ENCODE data around the gene KCNMA1.

KCNMA1 gene

GRCh38 chr10:77548671-77549070 lies 88.9 kb downstream of the KCNMA1 start:
- DNase-seq (ENCODE audit: insufficient read length, low spot score) (no peak), FAIRE-seq (no peak)
- TF ChIP-seq CTCF (IDR thresholded peaks at IDR 0.05; ENCODE audit: insufficient read depth, missing control alignments): no peak

DNA sequence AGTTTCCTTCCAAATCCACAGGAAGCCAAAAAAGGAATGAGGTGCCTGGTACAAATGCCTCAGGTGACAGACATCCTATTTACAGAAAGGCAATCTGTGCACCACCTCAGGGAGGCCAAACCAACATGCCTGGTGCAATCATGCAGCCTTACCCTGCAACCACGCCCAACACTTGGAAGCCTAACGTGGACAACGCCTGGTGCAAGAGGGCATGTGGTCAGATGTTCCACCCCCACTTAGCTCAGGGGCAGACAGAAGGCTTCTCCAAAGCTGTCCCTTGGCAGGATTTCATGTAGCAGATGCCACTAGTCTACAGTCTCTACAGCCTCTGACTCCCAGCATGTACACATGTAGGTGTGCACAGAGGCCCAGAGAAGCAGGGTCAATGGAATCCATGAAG lies 89.5 kb downstream of the KCNMA1 start:
- no peak for TF ChIP-seq CTCF (IDR thresholded peaks at IDR 0.05; ENCODE audit: insufficient read depth, missing control alignments)
- FAIRE-seq (no peak), DNase-seq (ENCODE audit: insufficient read length, low spot score) (no peak)

- FAIRE-seq: no peak
- TF ChIP-seq CTCF (IDR thresholded peaks at IDR 0.05; ENCODE audit: insufficient read depth, missing control alignments): no peak
- DNase-seq (ENCODE audit: insufficient read length, low spot score): no peak
Observed at GRCh38 chr10:77547307-77548050, 90.1 kb downstream of the KCNMA1 start.

DNA sequence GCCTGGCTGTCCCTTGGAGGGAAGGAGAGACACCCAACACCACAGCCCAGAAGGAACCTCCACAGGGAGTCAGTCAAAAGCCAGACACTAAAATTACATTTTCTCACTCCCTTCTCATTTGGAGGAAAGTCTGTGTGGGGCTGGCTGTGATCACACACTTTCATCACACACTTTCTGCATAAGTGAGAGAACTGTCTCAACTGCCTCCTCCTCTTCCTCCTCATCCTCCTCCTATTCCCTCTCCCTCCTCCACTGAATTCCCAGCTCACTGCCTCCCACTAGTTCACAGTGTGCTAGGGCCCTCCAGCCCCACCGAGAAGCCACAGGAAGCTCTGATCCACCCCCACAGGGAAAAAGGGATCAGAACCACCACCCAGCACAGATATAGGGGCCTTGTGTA lies 91.6 kb downstream of the KCNMA1 start:
- DNase-seq (ENCODE audit: insufficient read length, low spot score): no peak
- no peak for FAIRE-seq
- no peak for TF ChIP-seq CTCF (IDR thresholded peaks at IDR 0.05; ENCODE audit: insufficient read depth, missing control alignments)

DNA sequence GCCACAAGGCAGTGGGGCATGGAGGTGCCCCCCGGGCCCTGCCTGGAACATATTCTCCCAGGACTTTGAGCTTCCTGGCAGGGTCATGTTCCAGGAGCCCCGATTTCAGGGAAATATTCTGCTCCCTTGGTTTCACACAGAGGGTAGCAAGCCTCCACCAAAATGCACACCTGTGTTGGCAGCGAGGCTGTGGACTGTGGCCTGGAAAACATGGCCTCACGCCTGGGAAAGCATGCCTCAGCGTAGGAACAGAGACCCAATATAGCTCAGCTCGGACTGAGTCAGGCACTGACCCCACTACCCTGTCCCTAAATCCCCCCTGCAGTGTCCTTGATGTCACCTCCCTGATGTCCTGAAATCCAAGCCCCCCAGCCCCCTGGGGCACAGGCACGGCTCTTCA lies 92.0 kb downstream of the KCNMA1 start:
- no peak for TF ChIP-seq CTCF (IDR thresholded peaks at IDR 0.05; ENCODE audit: insufficient read depth, missing control alignments)
- DNase-seq (ENCODE audit: insufficient read length, low spot score) (no peak), FAIRE-seq (no peak)

DNA sequence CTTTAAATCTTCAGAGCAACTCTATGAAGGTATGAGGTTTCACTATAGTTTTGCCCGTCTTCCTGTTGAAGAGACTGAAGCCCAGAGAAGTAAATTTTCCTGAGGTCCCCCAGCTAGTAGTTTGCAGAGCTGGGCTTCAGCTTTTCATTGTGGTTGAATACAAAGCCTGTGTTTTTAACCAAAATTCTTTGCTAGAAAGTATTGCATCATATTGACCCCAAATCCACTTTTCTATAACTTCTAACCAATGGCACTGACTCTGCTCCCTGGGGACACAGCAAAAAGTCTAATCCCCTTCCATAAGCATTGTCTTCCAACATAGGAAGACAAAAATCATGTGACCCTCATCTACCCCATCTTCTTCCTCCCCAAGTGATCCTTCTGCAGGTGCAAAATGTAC lies 93.0 kb downstream of the KCNMA1 start:
- TF ChIP-seq CTCF (IDR thresholded peaks at IDR 0.05; ENCODE audit: insufficient read depth, missing control alignments): no peak
- FAIRE-seq: no peak
- DNase-seq (ENCODE audit: insufficient read length, low spot score): no peak

- FAIRE-seq: no peak
- no peak for DNase-seq (ENCODE audit: insufficient read length, low spot score)
- no peak for TF ChIP-seq CTCF (IDR thresholded peaks at IDR 0.05; ENCODE audit: insufficient read depth, missing control alignments)
Observed at GRCh38 chr10:77542710-77543259, 94.8 kb downstream of the KCNMA1 start.

Measured in D721Med (cell line).